B cell (primary cell): ENCODE data around the gene CNIH1. TPM values are rescaled to one million over a fixed set of nuclear protein-coding genes. Genes with fewer than 3 reads are reported as not detected.

Experiments
- ATAC-seq: fragments of 200-7000 bp; cut with Tn5 transposase; one replicate; pipeline ENCODE4 v1.10.0; 2021; ENCODE audit warnings: low read depth, mild to moderate bottlenecking, moderate number of reproducible peaks, moderate library complexity
- CTCF ChIA-PET: fragments of 350-600 bp; sonication (Branson Sonifier 250); formaldehyde crosslinking; loops from one replicate; lab custom pipeline; 2021; ENCODE audit warnings: antibody characterized with exemption, inconsistent platforms; lab: Charles Lee
- POLR2A ChIA-PET: fragments of 350-600 bp; sonication (Branson Sonifier 250); formaldehyde crosslinking; loops from one replicate; lab custom pipeline; 2021; ENCODE audit warnings: antibody characterized with exemption; lab: Charles Lee
- DNase-seq: peaks from one replicate; pipeline ENCODE4 v3.0.0; 2013
- H2AFZ ChIP-seq: 2 replicates; pipeline ENCODE4 v1.6.1; 2012; ENCODE audit warnings: mild to moderate bottlenecking, low read depth, low read length; ENCODE audit not compliant: insufficient read depth, poor library complexity, severe bottlenecking
- H3K27ac ChIP-seq, 2 donors: 1 replicate in 1 of 2; 2 replicates in 1 of 2; pipeline ENCODE4 v1.5.1; 2012 to 2013; ENCODE audit warnings: low read length in 2 of 2, mild to moderate bottlenecking in 2 of 2, moderate library complexity in 1 of 2
- H3K27me3 ChIP-seq, 4 experiments: fragments of 200-600 bp in 1 of 4; sonication (generic) in 1 of 4; replicated peaks in 1 of 4; 1 replicate in 2 of 4; 2 replicates in 2 of 4; pipeline versions ENCODE4 v1.6.1 to v1.7.0; 2013 to 2016; ENCODE audit warnings: low read length in 3 of 4, mild to moderate bottlenecking in 2 of 4, mixed read lengths in 1 of 4, moderate library complexity in 1 of 4; ENCODE audit not compliant: insufficient read depth in 4 of 4, control insufficient read depth in 3 of 4; ENCODE audit errors: control extremely low read depth in 1 of 4
- H3K36me3 ChIP-seq, 2 experiments: replicated peaks in 1 of 2; 1 replicate in 1 of 2; 2 replicates in 1 of 2; pipeline versions ENCODE4 v1.6.1 to v1.7.1; 2013; ENCODE audit warnings: low read length in 1 of 2; ENCODE audit not compliant: insufficient read depth in 2 of 2, control insufficient read depth in 1 of 2; ENCODE audit errors: control extremely low read depth in 1 of 2, extremely low read depth in 1 of 2
- H3K4me1 ChIP-seq, 2 donors: fragments of 200-600 bp in 1 of 2; sonication (generic) in 1 of 2; 1 replicate in 1 of 2; 2 replicates in 1 of 2; pipeline versions ENCODE4 v1.5.1 to v1.6.1; 2013 to 2017; ENCODE audit warnings: low read length in 2 of 2; ENCODE audit not compliant: control insufficient read depth in 2 of 2, insufficient read depth in 2 of 2
- H3K4me2 ChIP-seq: replicated peaks from 2 replicates; pipeline ENCODE3; 2012; ENCODE audit warnings: mild to moderate bottlenecking, low read depth, low read length; ENCODE audit not compliant: poor library complexity, severe bottlenecking
- H3K4me3 ChIP-seq, 5 experiments: fragments of 200-600 bp in 1 of 5; sonication (generic) in 1 of 5; 1 replicate in 3 of 5; 2 replicates in 2 of 5; pipeline versions ENCODE4 v1.5.1 to v1.7.0; 2011 to 2016; ENCODE audit warnings: low read length in 4 of 5, mild to moderate bottlenecking in 4 of 5, low read depth in 2 of 5, control low read depth in 1 of 5, moderate library complexity in 1 of 5; ENCODE audit not compliant: insufficient read depth in 1 of 5; ENCODE audit errors: control extremely low read depth in 1 of 5, extremely low read depth in 1 of 5
- H3K79me2 ChIP-seq: fragments of 200-600 bp; sonication (generic); one replicate; pipeline ENCODE4 v1.6.0; 2016; ENCODE audit warnings: low read length; ENCODE audit not compliant: control insufficient read depth, insufficient read depth
- H3K9ac ChIP-seq: fragments of 200-600 bp; sonication (generic); 2 replicates; pipeline ENCODE4 v1.6.1; 2017; ENCODE audit warnings: mild to moderate bottlenecking, low read length, moderate library complexity
- H3K9me3 ChIP-seq, 3 donors: one replicate each; pipeline versions ENCODE4 v1.6.1 to v1.7.1; 2013; ENCODE audit warnings: low read length in 2 of 3; ENCODE audit not compliant: control insufficient read depth in 2 of 3, insufficient read depth in 1 of 3; ENCODE audit errors: control extremely low read depth in 1 of 3
- H4K20me1 ChIP-seq: 2 replicates; pipeline ENCODE4 v1.6.0; 2012; ENCODE audit warnings: mild to moderate bottlenecking, low read length; ENCODE audit not compliant: insufficient read depth, control insufficient read depth, poor library complexity, severe bottlenecking
- H3K27ac Mint-ChIP-seq: one replicate; pipeline ENCODE4 v1.8.0; 2021; ENCODE audit warnings: mixed read lengths
- H3K27me3 Mint-ChIP-seq: one replicate; pipeline ENCODE4 v1.8.0; 2021; ENCODE audit warnings: mixed read lengths
- H3K4me1 Mint-ChIP-seq: one replicate; pipeline ENCODE4 v1.8.0; 2021; ENCODE audit warnings: mixed read lengths
- H3K4me3 Mint-ChIP-seq: one replicate; pipeline ENCODE4 v1.8.0; 2021; ENCODE audit warnings: mixed read lengths
- H3K9me3 Mint-ChIP-seq: one replicate; pipeline ENCODE4 v1.8.0; 2022; ENCODE audit warnings: mixed read lengths; ENCODE audit not compliant: insufficient read depth
- CTCF ChIP-seq: fragments of 200-600 bp; IDR thresholded peaks from one replicate; pipeline ENCODE4 v1.8.0; 2022; ENCODE audit warnings: antibody characterized with exemption, mild to moderate bottlenecking
- EZH2 ChIP-seq: IDR thresholded peaks from 2 replicates; pipeline ENCODE4 v1.6.1; 2012; ENCODE audit warnings: borderline replicate concordance, low read depth, mild to moderate bottlenecking, moderate library complexity, low read length; ENCODE audit not compliant: insufficient read depth, poor library complexity, severe bottlenecking
- WGBS: methylation state at CpG from one replicate; pipeline ENCODE4 v1.1.5; 2013; ENCODE audit warnings: missing lambda C conversion rate; ENCODE audit not compliant: insufficient coverage; 5-methylcytosine and 5-hydroxymethylcytosine counted together
- intact Hi-C: fragments of 100-400 bp; cut with micrococcal nuclease; formaldehyde crosslinking; loops from one replicate; pipeline ENCODE4 v1.10.0; 2022
- polyA plus RNA-seq: library from polyadenylated mRNA; depleted of rRNA; stranded (reverse); fragments of >200 nt; gene quantifications from 2 replicates; pipeline ENCODE4 v1.2.3, GENCODE V29; 2012
- total RNA-seq, 2 donors: library from RNA; stranded (reverse); fragments of 120-200 nt in 1 of 2; gene quantifications; 1 replicate in 1 of 2; 2 replicates in 1 of 2; pipeline versions ENCODE4 v1.2.3 to v1.2.4, GENCODE V29; 2013 to 2022

Gene CNIH1
- total and polyA plus RNA-seq, 2 donors (not counting 1 experiment from before 2014, with no cell fraction given), result 42.8 to 66.4 TPM

GRCh38 chr14:54395716-54396115 is 45.5 kb downstream of the CNIH1 start:
- H3K27me3 ChIP-seq, result no peaks in the 10 kb centered on the region
- intact Hi-C loops, result loop anchor here (1.0 to 10.0 kb wide), 9 partner anchors 15 to 1691 kb away; partner anchors contain the start of genes CGRRF1, CNIH1, GMFB and MAPK1IP1L
- no peak overlapping the region for H3K4me3 ChIP-seq
- ChIA-PET CTCF (interaction anchor here (0.9 kb wide), 1 partner anchor 48 kb away, joined by 3 read pairs; no protein-coding TSS in a partner anchor), POLR2A (no interaction called here)
- H3K4me1 ChIP-seq, result peaks cover 0 to 13% of the 10 kb centered on the region in 2 donors
- DNase-seq (no peak), ATAC-seq (no peak)
- WGBS, result no CpG with 5 or more reads among the region's 2 CpGs
- no peaks in the 10 kb centered on the region for H3K36me3 ChIP-seq
- H3K27ac ChIP-seq, result no peak overlapping the region
- Mint-ChIP-seq H3K27ac (no peak overlapping the region), H3K9me3 (no peaks in the 10 kb centered on the region), H3K4me3 (peak overlapping the region; percentile 41), H3K4me1 (peaks cover 18% of the 10 kb centered on the region), H3K27me3 (no peaks in the 10 kb centered on the region)
- H3K9ac ChIP-seq, result no peak overlapping the region
- H3K9me3 ChIP-seq, result no peaks in the 10 kb centered on the region
- H2AFZ ChIP-seq, result no peak overlapping the region
- TF ChIP-seq CTCF (no peak), EZH2 (no peak)
- no peak overlapping the region for H3K4me2 ChIP-seq
- H3K79me2 ChIP-seq, result no peaks in the 10 kb centered on the region
- H4K20me1 ChIP-seq, result no peaks in the 10 kb centered on the region

GRCh38 chr14:54395284-54395683 is 45.9 kb downstream of the CNIH1 start:
- H3K9ac ChIP-seq, result no peak overlapping the region
- WGBS, result 83% methylated on average over 4 of the region's 4 CpGs
- H3K79me2 ChIP-seq, result no peaks in the 10 kb centered on the region
- H4K20me1 ChIP-seq, result no peaks in the 10 kb centered on the region
- no peak for TF ChIP-seq CTCF
- no peak for TF ChIP-seq EZH2
- H3K4me3 Mint-ChIP-seq, result no peak overlapping the region
- no peaks in the 10 kb centered on the region for H3K9me3 Mint-ChIP-seq
- intact Hi-C loops, result loop anchor here (5.0 to 10.0 kb wide), 3 partner anchors 380 to 1690 kb away; partner anchors contain the start of gene PSMC6
- no peak overlapping the region for H3K27ac Mint-ChIP-seq
- H3K4me3 ChIP-seq, result no peak overlapping the region
- H3K27me3 Mint-ChIP-seq, result no peaks in the 10 kb centered on the region
- no peaks in the 10 kb centered on the region for H3K9me3 ChIP-seq
- no peaks in the 10 kb centered on the region for H3K27me3 ChIP-seq
- H3K4me1 ChIP-seq, result peaks cover 0 to 13% of the 10 kb centered on the region in 2 donors
- H3K27ac ChIP-seq, result no peak overlapping the region
- no peak overlapping the region for H2AFZ ChIP-seq
- DNase-seq (no peak), ATAC-seq (no peak)
- ChIA-PET POLR2A (no interaction called here), CTCF (interaction anchor here (0.9 to 1.0 kb wide), 2 partner anchors 29 to 47 kb away, joined by 3 read pairs; no protein-coding TSS in a partner anchor)
- H3K4me1 Mint-ChIP-seq, result peaks cover 18% of the 10 kb centered on the region
- H3K36me3 ChIP-seq, result no peaks in the 10 kb centered on the region
- no peak overlapping the region for H3K4me2 ChIP-seq
